HG02938 (cell line): ENCODE results near the gene OR52A1.

ENCODE experiments used
- ATAC-seq: cut with Tn5 transposase; IDR thresholded peaks from one replicate; pipeline ENCODE4 v1.9.1; 2021; ENCODE audit warnings: mild to moderate bottlenecking, moderate library complexity; ENCODE audit not compliant: unreplicated experiment

Gene OR52A1

DNA sequence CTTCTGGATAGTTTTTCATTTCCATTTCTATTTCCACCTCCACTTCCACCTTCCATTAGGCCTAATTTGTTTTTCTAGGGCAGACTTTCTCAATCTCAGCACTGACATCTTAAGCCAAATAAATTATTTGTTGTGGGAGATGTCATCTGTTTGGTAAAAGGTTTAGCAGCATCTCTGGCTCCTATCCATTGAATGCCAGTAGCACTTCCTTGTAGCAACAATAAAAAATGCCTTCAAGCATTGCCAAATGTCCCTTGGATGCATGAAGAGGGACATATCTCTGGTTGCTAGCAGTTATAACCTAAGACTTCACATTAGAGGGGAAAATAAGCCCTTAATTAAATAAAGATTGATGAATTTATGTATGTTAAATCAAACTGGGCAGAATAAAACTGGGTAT, 18.3 kb downstream of the OR52A1 start:
- ATAC-seq = no peak

DNA sequence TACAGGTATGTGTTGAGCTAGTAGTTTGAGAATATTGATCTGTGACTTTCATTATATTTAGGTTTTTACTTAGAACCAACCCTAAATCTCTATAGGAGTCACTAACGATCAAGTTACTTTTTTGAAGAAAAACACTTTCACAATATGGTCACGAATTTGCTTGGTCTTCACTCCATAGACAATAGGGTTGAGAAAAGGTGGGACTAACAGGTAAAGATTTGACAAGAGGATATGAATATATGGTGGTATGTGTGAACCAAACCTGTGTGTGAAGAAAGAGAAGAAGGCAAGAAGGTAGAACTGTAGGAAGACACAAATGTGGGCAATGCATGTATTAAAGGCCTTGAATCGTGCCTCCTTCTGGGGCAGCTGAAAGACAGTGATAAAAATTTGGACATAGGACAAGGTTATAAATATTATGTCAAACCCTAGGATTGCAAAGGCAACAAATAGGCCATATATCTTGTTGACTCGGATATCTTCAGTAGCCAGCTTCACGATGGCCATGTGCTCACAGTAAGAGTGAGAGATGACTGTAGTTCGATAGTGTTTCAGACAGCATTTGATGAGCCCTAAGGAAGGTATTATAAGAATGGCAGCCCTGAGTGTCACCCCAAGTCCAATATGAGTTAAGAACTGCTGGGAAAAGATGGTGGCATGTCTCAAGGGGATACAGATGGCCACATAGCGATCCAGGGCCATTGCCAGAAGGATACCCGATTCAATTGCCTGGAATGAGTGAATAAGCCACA, 22.8 kb downstream of the OR52A1 start:
- no peak for ATAC-seq

DNA sequence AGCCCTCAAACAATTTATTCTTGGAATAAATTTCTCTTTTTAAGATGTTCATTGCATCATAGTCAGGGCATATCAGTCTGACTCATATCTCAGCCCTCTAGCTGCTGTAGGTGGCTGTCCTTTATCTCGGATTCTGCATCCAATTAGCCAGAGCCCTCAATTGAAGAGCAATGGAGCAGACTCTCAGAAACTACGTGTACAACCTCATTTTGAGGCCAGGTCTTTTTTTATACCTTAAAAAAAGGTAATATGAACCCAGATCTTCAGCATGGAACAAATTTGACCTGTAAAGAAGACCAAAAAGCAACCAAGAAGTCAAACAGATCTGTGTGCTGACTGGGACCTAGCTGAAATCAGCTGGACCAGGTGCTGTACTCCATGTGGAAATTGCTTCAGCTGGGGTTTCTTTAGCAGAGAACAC, 25.1 kb downstream of the OR52A1 start:
- ATAC-seq = no peak

DNA sequence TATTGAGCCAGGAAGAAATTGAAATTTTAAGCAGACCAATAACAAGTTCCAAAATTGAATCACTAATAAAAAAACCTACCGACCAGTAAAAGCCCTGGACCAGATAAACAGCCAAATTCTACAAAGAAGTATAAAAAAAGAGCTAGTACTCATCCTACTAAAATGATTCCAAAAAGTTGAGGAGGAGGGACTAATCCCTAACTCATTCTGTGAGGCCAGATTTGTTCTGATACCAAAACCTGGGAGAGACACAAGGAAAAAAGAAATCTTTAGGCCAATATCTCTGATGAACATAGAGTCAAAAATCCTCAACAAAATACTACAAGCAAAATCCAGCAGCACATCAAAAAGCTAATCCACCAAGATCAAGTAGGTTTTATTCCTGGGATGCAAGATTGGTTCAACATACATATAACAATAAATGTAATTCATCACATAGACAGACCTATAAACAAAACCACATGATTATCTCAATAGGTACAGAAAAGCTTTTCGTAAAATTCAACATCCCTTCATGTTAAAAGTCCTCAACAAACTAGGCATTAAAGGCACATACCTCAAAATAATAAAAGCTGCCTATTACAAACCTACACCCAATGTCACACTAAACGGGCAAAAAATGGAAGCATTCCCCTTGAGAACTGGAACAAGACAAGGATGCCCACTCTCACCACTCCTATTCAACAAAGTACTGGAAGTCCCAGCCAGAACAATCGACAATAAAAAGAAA, 29.5 kb downstream of the OR52A1 start:
- no peak for ATAC-seq

DNA sequence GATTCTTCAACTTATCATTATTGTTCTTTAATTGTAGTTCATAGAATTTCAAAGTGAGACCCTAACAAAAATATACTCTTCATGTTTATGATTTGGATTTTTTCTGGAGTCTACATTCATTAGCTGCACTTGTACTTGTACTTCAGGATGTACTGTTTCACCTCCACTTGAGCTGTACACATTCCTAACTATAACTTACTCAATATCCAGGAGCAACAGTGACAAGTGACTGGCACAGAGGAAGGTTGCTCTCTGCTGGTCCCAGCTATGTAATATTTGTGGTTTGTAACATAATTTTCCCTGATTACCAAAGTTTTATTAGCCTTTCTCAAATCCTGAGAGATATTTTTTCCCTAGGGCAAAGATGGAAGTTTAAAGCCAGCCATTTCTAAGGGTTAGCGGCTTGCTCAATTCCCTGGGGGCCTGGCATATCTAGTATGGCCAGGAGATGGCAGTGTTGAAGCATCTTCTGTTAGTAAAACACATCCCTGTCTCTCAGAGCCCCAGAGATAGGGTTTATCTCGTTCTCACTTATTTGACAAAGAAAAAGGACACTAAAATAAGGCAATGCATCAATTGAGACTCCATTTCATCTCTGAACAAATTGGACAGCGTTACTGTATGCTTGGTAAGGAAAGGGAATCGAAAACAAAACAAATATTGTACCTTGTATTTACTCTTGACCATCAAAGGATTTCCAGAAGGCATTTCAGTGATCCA, 30.6 kb downstream of the OR52A1 start:
- ATAC-seq = peak; percentile 97

DNA sequence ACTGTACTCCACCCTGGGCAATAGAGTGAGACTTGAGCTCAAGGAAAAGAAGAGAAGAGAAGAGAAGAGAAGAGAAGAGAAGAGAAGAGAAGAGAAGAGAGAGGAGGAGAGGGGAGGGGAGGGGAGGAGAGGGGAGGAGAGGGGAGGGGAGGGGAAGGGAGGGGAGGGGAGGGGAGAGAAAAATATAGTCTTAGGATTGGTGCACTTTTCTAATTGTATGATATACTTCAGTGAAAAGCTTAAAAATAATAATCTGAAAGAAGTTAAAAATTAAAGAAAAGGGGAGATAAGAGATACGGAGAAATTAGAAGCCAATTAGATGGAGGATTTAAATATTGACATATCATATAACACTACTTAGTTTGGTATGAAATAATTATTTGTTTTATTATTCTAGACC, 35.7 kb downstream of the OR52A1 start:
- no peak for ATAC-seq

DNA sequence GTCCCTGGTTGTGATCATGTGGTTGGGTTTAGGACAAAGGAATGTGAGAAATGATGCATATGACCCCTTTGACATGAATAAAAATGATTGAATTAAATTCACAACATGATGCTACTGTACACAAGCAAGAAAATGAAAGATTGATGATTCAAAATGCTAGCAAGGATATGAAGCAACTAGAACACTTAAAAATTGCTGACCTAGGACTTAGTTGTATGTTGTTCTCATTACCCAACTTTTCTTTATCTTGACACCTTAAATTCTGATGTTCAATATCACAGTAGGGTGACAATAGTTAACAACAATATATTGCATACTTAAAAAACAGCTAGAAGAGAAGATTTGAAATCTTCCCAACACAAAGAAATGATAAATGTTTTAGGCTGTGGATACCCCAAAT, 37.0 kb downstream of the OR52A1 start:
- ATAC-seq = no peak

DNA sequence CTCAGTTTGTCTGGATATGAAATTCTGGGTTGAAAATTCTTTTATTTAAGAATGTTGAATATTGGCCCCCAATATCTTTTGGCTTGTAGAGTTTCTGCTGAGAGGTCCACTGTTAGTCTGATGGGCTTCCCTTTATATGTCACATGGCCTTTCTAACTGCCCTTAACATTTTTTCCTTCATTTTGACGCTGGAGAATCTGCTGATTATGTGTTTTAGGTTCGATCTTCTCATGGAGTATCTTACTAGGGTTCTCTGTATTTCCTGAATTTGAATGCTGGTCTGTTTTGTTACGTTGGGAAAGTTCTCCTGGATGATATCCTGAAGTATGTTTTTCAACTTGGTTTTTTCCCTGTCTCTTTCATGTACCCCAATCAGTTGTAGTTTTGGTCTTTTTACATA, 39.2 kb downstream of the OR52A1 start:
- ATAC-seq = no peak

DNA sequence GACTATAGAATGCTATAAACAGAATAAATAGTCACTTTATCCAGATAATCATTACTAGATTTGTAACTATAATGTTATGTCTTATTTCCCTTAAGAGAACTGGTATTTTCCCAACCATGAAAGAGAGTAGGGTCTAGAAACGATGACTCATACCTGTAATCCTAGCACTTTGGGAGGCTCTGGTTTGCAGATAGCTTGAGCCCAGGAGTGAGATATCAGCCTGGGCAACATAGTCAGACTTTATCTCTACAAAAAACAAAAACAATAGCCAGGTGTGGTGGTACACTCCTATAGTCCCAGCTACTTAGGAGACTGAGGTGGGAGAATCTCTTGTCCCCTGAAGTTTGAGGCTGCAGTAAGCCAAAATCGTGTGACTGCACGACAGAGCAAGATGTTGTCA, 47.3 kb downstream of the OR52A1 start:
- no peak for ATAC-seq

DNA sequence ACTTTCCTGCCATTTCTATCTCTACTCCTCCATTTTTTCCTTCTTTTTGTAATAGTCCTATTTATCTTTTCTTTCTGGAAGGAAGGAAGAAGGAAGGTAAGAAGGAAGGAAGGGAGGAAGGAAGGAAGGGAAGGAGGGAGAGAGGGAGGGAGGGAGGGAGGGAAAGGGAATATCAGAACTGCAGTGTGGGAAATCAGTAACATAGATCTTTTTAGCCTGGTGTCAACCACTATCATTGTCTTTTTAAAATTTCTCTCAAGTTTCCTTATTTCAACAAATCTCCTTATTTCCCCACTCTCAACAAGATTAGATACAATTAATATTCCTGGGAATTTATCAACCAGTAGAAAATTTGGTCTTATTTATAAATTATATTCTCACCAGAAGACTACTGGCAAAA, 51.5 kb downstream of the OR52A1 start:
- ATAC-seq = no peak

DNA sequence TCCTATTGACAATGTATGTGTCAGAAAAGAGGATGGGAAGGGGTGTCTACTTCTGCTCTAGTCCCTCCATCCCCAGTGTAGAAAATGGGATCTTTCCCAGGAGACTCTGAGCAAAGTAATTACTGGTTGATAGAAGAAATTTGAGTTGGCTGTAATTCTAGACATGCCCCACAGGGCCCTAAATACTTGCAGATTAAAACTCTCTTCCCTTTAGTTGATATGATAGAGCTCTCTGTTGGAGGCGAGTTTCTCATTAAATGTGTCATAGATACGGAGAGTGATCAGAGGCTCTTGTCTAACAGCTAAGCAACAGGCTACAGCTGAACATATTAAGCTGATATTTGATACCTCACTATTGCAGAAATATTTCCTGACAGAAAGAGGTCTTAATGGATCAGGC, 52.3 kb downstream of the OR52A1 start:
- ATAC-seq = no peak

DNA sequence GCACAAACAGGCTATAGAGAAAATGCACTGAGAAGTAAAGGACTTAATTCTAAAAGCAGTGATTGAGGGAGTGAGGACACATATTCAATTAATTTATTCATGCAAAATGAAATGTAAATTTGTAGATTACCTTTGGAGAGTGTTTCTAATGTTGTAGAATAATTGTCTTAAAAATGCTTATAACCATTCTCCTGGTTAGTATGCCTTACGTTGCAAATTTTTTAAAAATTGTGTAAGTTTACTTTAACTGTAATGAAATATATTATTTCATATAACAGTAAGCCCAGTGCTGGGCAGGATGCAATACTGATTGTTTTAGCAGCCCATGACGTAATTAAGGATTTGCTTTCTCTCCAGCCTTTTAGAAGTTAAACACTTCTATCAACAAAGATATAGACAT, 58.5 kb downstream of the OR52A1 start:
- no peak for ATAC-seq
